Stimulated activated CD8-positive, alpha-beta memory T cell treated with anti-CD3 and anti-CD28 coated beads, Interleukin-2, amount 100 ng/mL, for 48 hours (primary cell): ENCODE data around the gene RAET1G.
"Not testable (repeated sequence)": the region's sequence is repeated elsewhere in the genome, so short reads cannot be mapped to it uniquely, and the experiment has no call there.

Experiments used
- DNase-seq, 2 donors: peaks; one replicate each; pipeline ENCODE4 v3.0.0-alpha.2; 2020; ENCODE audit warnings: low read depth in 2 of 2

RAET1G gene

GRCh38 chr6:149897015-149897697 is 25.8 kb downstream of the RAET1G start:
- DNase-seq: no peak

- DNase-seq: no peak
These were observed 26.4 kb downstream of the RAET1G start for GRCh38 chr6:149896491-149896890.

- peak in 1 of 2 donors; percentile 4 for DNase-seq
These were observed 27.1 kb downstream of the RAET1G start for GRCh38 chr6:149895833-149896271.

- DNase-seq: no peak
These were observed 27.8 kb downstream of the RAET1G start for GRCh38 chr6:149895048-149895590.

- not testable (repeated sequence) for DNase-seq
These were observed 31.1 kb downstream of the RAET1G start for GRCh38 chr6:149891864-149892263.

- no peak for DNase-seq
These were observed 31.7 kb downstream of the RAET1G start for GRCh38 chr6:149891259-149891658.

- no peak for DNase-seq
These were observed 32.3 kb downstream of the RAET1G start for GRCh38 chr6:149890629-149891045.

- no peak for DNase-seq
These were observed 33.6 kb downstream of the RAET1G start for GRCh38 chr6:149889326-149889725.

- DNase-seq: no peak
These were observed 34.3 kb downstream of the RAET1G start for GRCh38 chr6:149888659-149889058.

- no peak for DNase-seq
These were observed 34.8 kb downstream of the RAET1G start for GRCh38 chr6:149888093-149888492.

- DNase-seq: no peak
These were observed 35.6 kb downstream of the RAET1G start for GRCh38 chr6:149887343-149887742.

GRCh38 chr6:149885888-149886287 is 37.0 kb downstream of the RAET1G start:
- no peak for DNase-seq

GRCh38 chr6:149884617-149885016 is 38.3 kb downstream of the RAET1G start:
- DNase-seq: no peak

GRCh38 chr6:149884215-149884614 is 38.7 kb downstream of the RAET1G start:
- no peak for DNase-seq

- DNase-seq: no peak
These were observed 41.1 kb downstream of the RAET1G start for GRCh38 chr6:149881860-149882259.

GRCh38 chr6:149881066-149881766 is 41.7 kb downstream of the RAET1G start:
- DNase-seq: no peak

- no peak for DNase-seq
These were observed 45.3 kb downstream of the RAET1G start for GRCh38 chr6:149877659-149878058.

GRCh38 chr6:149876241-149876933 is 46.5 kb downstream of the RAET1G start:
- no peak for DNase-seq

GRCh38 chr6:149872233-149872632 is 50.7 kb downstream of the RAET1G start:
- DNase-seq: no peak

- DNase-seq: no peak
These were observed 51.7 kb downstream of the RAET1G start for GRCh38 chr6:149871182-149871581.

- DNase-seq: no peak
These were observed 53.5 kb downstream of the RAET1G start for GRCh38 chr6:149869275-149869892.
